ENCODE measurements around the gene USP7. TPM values are rescaled to one million over a fixed set of nuclear protein-coding genes. Genes with fewer than 3 reads are reported as not detected.
A peak's percentile ranks its signal among the peaks of the same experiment; 100 is the strongest.

Gene USP7
- total RNA-seq, 1 donor, result 55.3 TPM

DNA sequence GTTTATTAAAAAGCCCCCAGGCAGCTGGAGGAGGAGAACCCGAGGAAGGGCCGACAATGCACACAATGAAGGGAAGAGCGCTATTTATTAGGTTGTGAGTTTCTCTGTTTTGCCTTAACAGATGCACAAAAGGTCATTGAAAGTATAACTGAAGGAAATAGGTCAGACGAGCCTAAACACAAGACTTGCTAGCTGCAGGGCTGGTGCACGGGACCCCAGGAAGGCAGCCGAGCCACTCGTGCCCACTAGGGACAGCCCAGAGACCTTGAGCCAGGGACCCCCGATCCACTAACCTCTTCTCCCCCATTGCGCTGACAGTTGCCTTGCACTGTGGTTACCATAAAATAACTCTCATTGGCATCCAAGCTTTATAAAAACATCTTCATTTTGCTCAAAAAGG lies 70.3 kb downstream of the USP7 start:
- H3K4me3 ChIP-seq (ENCODE audit: low read depth, low read length), result no peak overlapping the region
- DNase-seq (ENCODE audit: low read depth), result no peak
- TF ChIP-seq, protein P1, sequence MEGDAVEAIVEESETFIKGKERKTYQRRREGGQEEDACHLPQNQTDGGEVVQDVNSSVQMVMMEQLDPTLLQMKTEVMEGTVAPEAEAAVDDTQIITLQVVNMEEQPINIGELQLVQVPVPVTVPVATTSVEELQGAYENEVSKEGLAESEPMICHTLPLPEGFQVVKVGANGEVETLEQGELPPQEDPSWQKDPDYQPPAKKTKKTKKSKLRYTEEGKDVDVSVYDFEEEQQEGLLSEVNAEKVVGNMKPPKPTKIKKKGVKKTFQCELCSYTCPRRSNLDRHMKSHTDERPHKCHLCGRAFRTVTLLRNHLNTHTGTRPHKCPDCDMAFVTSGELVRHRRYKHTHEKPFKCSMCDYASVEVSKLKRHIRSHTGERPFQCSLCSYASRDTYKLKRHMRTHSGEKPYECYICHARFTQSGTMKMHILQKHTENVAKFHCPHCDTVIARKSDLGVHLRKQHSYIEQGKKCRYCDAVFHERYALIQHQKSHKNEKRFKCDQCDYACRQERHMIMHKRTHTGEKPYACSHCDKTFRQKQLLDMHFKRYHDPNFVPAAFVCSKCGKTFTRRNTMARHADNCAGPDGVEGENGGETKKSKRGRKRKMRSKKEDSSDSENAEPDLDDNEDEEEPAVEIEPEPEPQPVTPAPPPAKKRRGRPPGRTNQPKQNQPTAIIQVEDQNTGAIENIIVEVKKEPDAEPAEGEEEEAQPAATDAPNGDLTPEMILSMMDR (IDR thresholded peaks at IDR 0.05; ENCODE audit: insufficient read depth, low read length), result no peak

DNA sequence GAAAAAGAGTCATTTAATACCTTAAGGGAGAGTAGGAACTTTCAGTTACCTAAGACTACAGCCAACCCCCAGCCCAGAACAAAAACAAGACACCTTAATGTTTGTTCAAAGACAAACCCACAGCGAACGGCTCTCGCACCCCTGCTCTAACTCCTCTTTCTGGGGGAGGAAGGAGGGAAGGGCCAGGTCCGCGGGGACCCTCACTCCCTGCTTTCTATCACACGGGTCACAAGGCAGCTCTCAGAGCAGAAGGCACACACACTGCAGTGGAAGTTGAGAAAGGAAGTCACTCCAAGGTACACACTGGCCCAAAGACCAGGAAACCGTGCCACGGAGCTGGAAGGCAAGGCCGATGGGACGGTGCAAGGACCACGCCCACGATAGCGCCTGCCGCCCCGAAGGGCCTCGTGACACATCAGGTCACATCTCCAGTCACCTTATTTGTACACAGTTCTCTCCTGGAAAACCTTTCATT lies 71.6 kb downstream of the USP7 start:
- no peak for DNase-seq (ENCODE audit: low read depth)
- TF ChIP-seq, protein P1 (IDR thresholded peaks at IDR 0.05; ENCODE audit: insufficient read depth, low read length), result no peak
- no peak overlapping the region for H3K4me3 ChIP-seq (ENCODE audit: low read depth, low read length)

DNA sequence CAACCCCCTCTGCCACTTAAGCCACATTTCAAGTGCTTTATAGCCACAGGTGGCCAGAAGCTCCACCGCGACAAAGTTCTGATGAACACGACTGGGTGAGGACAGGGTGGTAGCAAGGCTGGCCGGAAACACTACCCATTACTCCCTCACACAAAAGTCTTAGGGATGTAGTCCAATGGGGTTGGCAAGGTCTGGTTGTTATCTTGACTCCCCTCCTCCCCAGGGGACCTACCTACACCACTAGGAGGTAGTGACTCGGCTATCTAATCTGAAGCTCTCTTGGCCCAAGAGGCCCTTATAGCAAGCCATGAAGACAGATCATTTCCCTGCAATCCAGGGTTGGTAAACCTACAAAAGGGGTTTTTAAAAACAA lies 73.2 kb downstream of the USP7 start:
- no peak overlapping the region for H3K4me3 ChIP-seq (ENCODE audit: low read depth, low read length)
- TF ChIP-seq, protein P1 (IDR thresholded peaks at IDR 0.05; ENCODE audit: insufficient read depth, low read length), result no peak
- DNase-seq (ENCODE audit: low read depth), result no peak

DNA sequence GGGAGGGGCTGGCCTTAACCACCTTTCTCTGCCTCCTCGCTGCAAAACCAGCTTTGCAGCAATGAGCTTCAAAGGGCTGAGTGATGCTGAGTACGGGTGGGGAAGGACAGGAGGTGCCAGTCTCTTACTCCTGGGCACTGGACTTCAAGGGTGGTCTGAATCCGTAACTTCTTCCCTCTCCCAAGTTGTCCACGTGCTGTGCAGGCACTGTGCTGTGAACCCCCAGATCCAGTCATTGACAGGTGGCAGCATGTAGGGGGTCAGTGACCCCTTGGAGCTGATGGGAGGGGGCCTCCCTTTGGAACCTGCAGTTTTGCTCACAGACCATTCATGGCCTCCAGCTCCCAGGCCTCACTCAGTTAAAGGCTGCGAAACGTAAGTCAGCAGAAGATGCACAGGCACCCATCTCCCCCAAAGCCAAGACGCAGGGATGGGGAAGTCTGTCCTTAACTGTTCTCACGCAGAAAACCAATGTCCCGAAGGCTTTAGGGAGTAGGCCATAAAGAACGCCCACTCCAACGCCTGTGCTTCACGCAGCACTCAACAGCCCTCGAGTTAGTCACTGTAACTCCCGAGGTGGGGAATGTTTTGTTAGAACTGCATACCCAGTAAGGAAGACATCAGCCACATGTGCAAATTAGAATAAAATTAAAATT lies 73.7 kb downstream of the USP7 start:
- no peak for DNase-seq (ENCODE audit: low read depth)
- TF ChIP-seq, protein P1 (IDR thresholded peaks at IDR 0.05; ENCODE audit: insufficient read depth, low read length), result no peak
- H3K4me3 ChIP-seq (ENCODE audit: low read depth, low read length), result no peak overlapping the region

DNA sequence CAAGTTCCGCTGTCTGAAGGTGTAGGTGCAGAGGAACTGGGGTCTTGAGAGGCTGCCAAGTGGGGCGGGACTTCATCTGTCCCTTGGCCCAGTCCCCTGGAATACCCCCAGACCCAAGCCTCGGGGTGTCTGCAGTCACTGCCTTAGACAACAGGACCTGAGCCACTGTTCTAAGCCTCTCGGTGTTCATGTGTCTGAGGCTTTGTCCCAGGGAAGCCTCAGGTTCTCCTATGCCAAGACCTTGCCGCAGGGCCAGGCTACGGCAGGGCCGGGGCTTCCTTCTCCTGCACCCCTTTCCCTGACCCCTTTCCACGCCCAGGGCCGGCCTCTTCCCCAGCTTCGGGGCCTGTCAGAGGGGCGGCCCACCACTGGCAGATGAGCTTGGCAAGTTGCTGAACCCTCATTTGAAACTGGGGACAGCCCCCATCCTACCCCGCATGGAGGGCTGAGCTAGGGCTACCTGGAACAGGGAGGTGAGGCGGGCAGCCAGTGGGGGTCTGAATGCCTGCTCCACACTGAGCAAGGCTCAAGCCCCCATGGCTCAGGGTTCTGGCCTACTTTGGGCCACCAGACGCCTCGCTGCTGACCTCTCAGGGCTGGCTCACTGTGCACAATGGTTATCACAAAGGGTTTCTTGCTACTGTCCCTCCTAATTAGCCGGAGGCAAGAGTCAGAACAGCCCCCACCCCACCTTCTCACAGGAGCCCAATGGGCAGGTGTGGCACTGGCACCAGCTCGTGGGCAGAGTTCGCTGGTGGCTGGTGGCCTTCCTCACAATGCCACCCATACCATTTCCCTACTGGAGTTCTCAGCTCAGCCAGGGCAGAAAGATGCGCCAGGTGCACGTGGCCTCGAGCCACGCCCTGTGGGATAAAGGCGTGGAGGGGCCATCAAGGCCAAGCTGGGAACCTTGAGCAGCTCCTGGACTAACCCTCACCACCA lies 74.5 kb downstream of the USP7 start:
- TF ChIP-seq, protein P1 (IDR thresholded peaks at IDR 0.05; ENCODE audit: insufficient read depth, low read length), result no peak
- no peak for DNase-seq (ENCODE audit: low read depth)
- H3K4me3 ChIP-seq (ENCODE audit: low read depth, low read length), result no peak overlapping the region

DNA sequence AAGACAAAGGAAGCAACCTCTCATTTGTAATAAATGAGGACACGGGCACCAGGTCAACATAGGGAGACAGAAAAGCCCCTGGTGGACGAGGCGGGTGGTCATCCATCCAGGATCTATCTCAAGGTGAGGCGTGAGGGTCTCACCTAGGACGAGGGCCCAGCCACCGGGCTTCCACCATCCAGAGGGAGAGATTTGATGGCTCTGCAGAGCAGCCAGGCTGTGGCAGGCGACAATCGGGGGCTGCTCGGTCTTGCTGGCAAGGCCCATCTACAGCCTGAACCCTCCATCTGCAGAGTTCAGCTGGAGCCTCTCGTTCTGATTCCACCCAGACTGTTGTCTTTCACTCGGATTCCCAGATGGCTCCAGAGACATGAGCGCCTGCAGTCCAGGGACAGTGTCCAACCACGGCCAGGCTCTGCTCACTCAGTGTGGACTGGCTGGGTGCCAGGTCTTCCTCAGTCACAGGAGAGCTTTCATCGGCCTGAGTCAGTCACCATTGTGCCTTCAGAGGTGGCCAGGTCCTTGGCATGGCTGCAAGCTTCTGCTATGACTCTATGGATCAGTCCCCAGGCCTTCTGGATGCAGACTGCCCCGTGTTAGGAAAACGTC lies 75.7 kb downstream of the USP7 start:
- H3K4me3 ChIP-seq (ENCODE audit: low read depth, low read length), result no peak overlapping the region
- peak; percentile 33 for DNase-seq (ENCODE audit: low read depth)
- TF ChIP-seq, protein P1 (IDR thresholded peaks at IDR 0.05; ENCODE audit: insufficient read depth, low read length), result no peak
